Right lobe of liver (tissue), 4 donors: ENCODE measurements around the gene BICDL2.

ENCODE experiments used
- CTCF ChIP-seq, 4 donors: fragments of 200-600 bp in 3 of 4; fragments of 450-650 bp in 1 of 4; IDR thresholded peaks; one replicate each; pipeline versions ENCODE4 v1.5.1 to v1.8.0; 2016 to 2022; ENCODE audit warnings: antibody characterized with exemption in 4 of 4, mild to moderate bottlenecking in 2 of 4
- POLR2A ChIP-seq: fragments of 450-650 bp; IDR thresholded peaks from one replicate; pipeline ENCODE4 v1.6.1; 2017; ENCODE audit warnings: antibody characterized with exemption, mild to moderate bottlenecking
- donor health status: DM: no; HTN: no; CAD: no.
- donor health status: DM: no; HTN: no; CAD: no.
- donor health status: DM: no; HTN: yes; CAD: no.

DNA sequence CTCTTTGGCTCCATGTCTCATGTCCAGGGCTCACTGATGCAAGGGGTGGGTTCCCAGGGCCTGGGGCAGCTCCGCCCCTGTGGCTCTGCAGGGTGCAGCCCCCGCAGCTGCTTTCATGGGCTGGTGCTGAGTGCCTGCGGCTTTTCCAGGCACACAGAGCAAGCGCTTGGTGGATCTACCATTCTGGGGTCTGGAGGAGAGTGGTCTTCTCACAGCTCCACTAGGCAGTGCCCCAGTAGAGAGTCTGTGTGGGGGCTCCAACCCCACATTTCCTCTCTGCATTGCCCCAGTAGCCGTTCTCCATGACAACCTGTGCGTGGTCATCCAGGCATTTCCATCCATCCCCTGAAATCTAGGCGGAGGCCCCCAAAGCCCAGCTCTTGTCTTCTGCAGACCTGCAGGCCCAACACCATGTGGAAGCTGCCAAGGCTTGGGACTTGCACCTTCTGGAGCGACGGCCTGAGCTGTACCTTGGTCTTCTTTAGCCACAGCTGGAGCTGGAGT lies 33.9 kb upstream of the BICDL2 start:
- TF ChIP-seq CTCF (IDR thresholded peaks at IDR 0.05) (no peak), POLR2A (no peak)
